Measurements from ENCODE around the gene KBTBD12. TPM values are rescaled to one million over a fixed set of nuclear protein-coding genes. Genes with fewer than 3 reads are reported as not detected.

The KBTBD12 gene
- total and polyA plus RNA-seq, 8 donors, result 0.60 to 2.5 (median 1.3) TPM

GRCh38 chr3:127951276-127951675 is 36.2 kb downstream of the KBTBD12 start:
- intact Hi-C loops (cut with DNase I), result no loop called here
- Histone ChIP-seq H3K27me3 (no peaks in the 10 kb centered on the region), H3K4me1 (no peaks in the 10 kb centered on the region), H3K36me3 (no peaks in the 10 kb centered on the region), H3K9me3 (no peaks in the 10 kb centered on the region), H3K27ac (no peak overlapping the region), H3K4me3 (no peak overlapping the region)
- ATAC-seq (no peak), DNase-seq (no peak)
- TF ChIP-seq, protein P1, sequence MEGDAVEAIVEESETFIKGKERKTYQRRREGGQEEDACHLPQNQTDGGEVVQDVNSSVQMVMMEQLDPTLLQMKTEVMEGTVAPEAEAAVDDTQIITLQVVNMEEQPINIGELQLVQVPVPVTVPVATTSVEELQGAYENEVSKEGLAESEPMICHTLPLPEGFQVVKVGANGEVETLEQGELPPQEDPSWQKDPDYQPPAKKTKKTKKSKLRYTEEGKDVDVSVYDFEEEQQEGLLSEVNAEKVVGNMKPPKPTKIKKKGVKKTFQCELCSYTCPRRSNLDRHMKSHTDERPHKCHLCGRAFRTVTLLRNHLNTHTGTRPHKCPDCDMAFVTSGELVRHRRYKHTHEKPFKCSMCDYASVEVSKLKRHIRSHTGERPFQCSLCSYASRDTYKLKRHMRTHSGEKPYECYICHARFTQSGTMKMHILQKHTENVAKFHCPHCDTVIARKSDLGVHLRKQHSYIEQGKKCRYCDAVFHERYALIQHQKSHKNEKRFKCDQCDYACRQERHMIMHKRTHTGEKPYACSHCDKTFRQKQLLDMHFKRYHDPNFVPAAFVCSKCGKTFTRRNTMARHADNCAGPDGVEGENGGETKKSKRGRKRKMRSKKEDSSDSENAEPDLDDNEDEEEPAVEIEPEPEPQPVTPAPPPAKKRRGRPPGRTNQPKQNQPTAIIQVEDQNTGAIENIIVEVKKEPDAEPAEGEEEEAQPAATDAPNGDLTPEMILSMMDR (IDR thresholded peaks at IDR 0.05), result no peak

DNA sequence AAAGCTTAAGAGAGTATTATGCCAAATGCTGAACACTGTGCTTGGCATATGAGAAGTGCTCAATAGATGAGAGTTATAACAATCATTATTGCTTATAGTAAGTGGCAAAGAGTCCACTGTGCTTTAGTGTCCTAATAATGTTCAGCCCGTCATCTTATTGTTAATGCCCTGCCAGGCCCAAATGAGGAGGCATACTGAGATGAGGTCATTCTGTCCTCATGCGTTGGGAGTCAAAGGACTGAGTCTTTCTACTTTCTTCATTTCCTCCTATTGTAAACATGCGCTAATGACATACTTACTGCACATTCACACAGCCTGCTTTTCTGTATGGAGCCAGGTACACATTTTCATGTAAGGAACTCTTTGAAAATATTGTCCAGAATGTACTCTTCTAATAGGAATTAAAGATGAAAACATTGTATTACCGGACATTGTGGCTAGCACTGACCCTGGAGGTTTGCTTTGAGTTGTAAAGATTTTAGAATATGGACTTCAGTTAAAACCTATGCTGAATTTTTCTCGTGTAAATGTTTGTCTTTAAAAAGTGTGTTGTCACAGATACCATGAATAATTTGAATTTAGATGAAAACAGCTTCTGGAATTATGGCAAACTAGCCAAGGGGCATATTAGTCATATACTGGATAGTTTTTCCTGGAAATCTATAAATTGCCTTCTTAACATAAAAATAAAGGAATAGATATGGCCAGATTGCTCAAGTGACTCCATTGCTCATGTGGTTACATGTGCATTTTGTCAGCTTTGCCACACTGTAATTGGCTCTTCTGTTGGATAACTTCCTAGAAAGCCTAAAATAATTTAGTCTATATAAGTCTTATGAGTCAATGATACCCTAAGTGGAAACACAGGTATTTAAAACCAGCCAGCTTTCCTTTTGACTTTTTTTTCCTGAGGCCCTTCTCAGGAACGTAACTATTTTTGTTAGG is 38.3 kb downstream of the KBTBD12 start:
- Histone ChIP-seq H3K27me3 (no peaks in the 10 kb centered on the region), H3K36me3 (no peaks in the 10 kb centered on the region), H3K4me1 (no peaks in the 10 kb centered on the region), H3K9me3 (no peaks in the 10 kb centered on the region), H3K4me3 (no peak overlapping the region), H3K27ac (no peak overlapping the region)
- ATAC-seq (peak; percentile 21), DNase-seq (peak in 1 of 4 donors; percentile 27)
- intact Hi-C loops (cut with DNase I), result no loop called here
- TF ChIP-seq, protein P1 (IDR thresholded peaks at IDR 0.05), result no peak

DNA sequence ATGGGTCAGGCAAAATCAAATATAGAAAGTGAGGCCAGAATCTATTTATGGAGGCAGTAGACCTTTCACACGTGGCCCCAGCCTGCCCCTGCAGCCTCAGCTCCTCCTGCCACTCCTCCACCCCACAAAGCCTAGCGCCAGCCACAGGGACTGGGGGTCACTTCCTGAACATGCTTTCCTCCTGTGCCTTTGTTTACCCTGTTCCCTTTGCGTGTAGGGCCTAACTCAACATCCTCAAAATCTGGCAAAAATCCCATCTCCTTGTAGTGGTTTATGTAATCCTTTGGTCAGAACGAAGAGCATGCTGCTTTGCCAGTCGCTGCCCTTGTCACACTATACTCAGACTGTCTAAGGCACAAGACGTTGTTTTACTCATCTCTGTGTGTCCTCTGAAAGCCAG is 39.6 kb downstream of the KBTBD12 start:
- Histone ChIP-seq H3K9me3 (no peaks in the 10 kb centered on the region), H3K4me3 (no peak overlapping the region), H3K36me3 (no peaks in the 10 kb centered on the region), H3K27ac (no peak overlapping the region), H3K27me3 (no peaks in the 10 kb centered on the region), H3K4me1 (no peaks in the 10 kb centered on the region)
- intact Hi-C loops (cut with DNase I), result no loop called here
- TF ChIP-seq, protein P1 (IDR thresholded peaks at IDR 0.05), result no peak
- DNase-seq, result peak in 2 of 4 donors; percentile 38 to 61
- peak; percentile 88 for ATAC-seq

DNA sequence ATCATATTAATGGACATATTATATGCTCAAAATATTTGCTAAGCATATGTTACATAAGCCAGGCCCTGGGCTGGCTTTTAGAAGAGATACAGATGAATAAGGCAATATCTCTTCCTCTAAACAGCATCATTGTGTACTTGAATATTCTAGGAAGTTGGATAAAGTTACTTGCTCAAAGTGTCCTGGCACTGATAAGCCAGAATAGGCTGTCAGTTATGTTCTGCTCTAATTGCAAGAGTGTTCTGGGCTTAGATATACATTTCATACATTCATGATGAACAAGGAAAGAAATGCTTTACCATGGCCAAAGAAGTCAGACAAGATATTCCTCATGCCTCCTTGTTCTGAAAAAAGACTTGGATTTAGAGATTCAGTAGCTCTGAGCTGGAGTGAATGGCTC is 40.7 kb downstream of the KBTBD12 start:
- TF ChIP-seq, protein P1 (IDR thresholded peaks at IDR 0.05), result no peak
- H3K36me3 ChIP-seq, result no peaks in the 10 kb centered on the region
- H3K4me3 ChIP-seq, result no peak overlapping the region
- DNase-seq (no peak), ATAC-seq (no peak)
- no peaks in the 10 kb centered on the region for H3K4me1 ChIP-seq
- H3K27ac ChIP-seq, result no peak overlapping the region
- H3K9me3 ChIP-seq, result no peaks in the 10 kb centered on the region
- intact Hi-C loops (cut with DNase I), result no loop called here
- H3K27me3 ChIP-seq, result no peaks in the 10 kb centered on the region

GRCh38 chr3:127959041-127959440 is 44.0 kb downstream of the KBTBD12 start:
- Histone ChIP-seq H3K27ac (no peak overlapping the region), H3K9me3 (no peaks in the 10 kb centered on the region), H3K36me3 (no peaks in the 10 kb centered on the region), H3K4me1 (no peaks in the 10 kb centered on the region), H3K27me3 (no peaks in the 10 kb centered on the region), H3K4me3 (no peak overlapping the region)
- DNase-seq, result no peak
- intact Hi-C loops (cut with DNase I), result no loop called here
- TF ChIP-seq, protein P1 (IDR thresholded peaks at IDR 0.05), result no peak
- no peak for ATAC-seq
